WTC11 (cell line): Measurements from ENCODE around the gene SP140L. TPM values are rescaled to one million over a fixed set of nuclear protein-coding genes. Genes with fewer than 3 reads are reported as not detected.

Source experiments
- ATAC-seq: fragments of 200-7000 bp; cut with Tn5 transposase; 2 replicates; pipeline ENCODE4 v1.10.0; 2021; ENCODE audit warnings: mild to moderate bottlenecking, moderate library complexity
- CTCF ChIA-PET: fragments of 300-600 bp; sonication (Branson Sonifier 250); formaldehyde crosslinking; loops from one replicate; lab custom pipeline; 2021; ENCODE audit warnings: antibody characterized with exemption; lab: Charles Lee
- POLR2A ChIA-PET: fragments of 350-600 bp; sonication (Branson Sonifier 250); formaldehyde crosslinking; loops from one replicate; lab custom pipeline; 2021; ENCODE audit warnings: antibody characterized with exemption; lab: Charles Lee
- DNase-seq: peaks from one replicate; pipeline ENCODE4 v3.0.0; 2021; ENCODE audit warnings: low spot score
- H3K27ac Mint-ChIP-seq: 2 replicates; pipeline ENCODE4 v1.8.0; 2021; ENCODE audit warnings: mixed read lengths
- H3K27me3 Mint-ChIP-seq: 2 replicates; pipeline ENCODE4 v1.8.0; 2021; ENCODE audit warnings: low read depth, mild to moderate bottlenecking, moderate library complexity, mixed read lengths
- H3K36me3 Mint-ChIP-seq: 2 replicates; pipeline ENCODE4 v1.8.0; 2021; ENCODE audit warnings: mixed read lengths
- H3K4me1 Mint-ChIP-seq: 2 replicates; pipeline ENCODE4 v1.8.0; 2022; ENCODE audit warnings: mixed read lengths
- H3K4me3 Mint-ChIP-seq: 2 replicates; pipeline ENCODE4 v1.8.0; 2021; ENCODE audit warnings: mild to moderate bottlenecking, moderate library complexity, mixed read lengths
- H3K9me3 Mint-ChIP-seq: 2 replicates; pipeline ENCODE4 v1.8.0; 2021; ENCODE audit warnings: mixed read lengths
- ATF1 ChIP-seq: sonication (generic); formaldehyde crosslinking; IDR thresholded peaks from 2 replicates; pipeline ENCODE4 v1.8.1; 2023; ENCODE audit warnings: mild to moderate bottlenecking, moderate library complexity, missing genetic modification reagents
- CBFB ChIP-seq: sonication (generic); formaldehyde crosslinking; IDR thresholded peaks from 2 replicates; pipeline ENCODE4 v1.8.1; 2022; ENCODE audit warnings: mild to moderate bottlenecking, low read depth, missing genetic modification reagents
- ESRRA ChIP-seq: sonication (generic); formaldehyde crosslinking; IDR thresholded peaks from 2 replicates; pipeline ENCODE4 v1.8.1; 2022; ENCODE audit warnings: mild to moderate bottlenecking, missing genetic modification reagents, borderline replicate concordance
- ETV6 ChIP-seq: sonication (generic); formaldehyde crosslinking; IDR thresholded peaks from 2 replicates; pipeline ENCODE4 v1.8.1; 2022; ENCODE audit warnings: mild to moderate bottlenecking, missing genetic modification reagents
- FOXK1 ChIP-seq: sonication (generic); formaldehyde crosslinking; IDR thresholded peaks from 2 replicates; pipeline ENCODE4 v1.8.0; 2022; ENCODE audit warnings: mild to moderate bottlenecking, moderate library complexity, missing genetic modification reagents
- FOXP1 ChIP-seq: sonication (generic); formaldehyde crosslinking; IDR thresholded peaks from 2 replicates; pipeline ENCODE4 v1.8.0; 2022; ENCODE audit warnings: missing genetic modification reagents, mild to moderate bottlenecking, moderate library complexity, borderline replicate concordance
- GABPB1 ChIP-seq: sonication (generic); formaldehyde crosslinking; IDR thresholded peaks from 2 replicates; pipeline ENCODE4 v1.8.1; 2023; ENCODE audit warnings: mild to moderate bottlenecking, missing genetic modification reagents
- MYBL2 ChIP-seq: sonication (generic); formaldehyde crosslinking; IDR thresholded peaks from 2 replicates; pipeline ENCODE4 v1.8.1; 2023; ENCODE audit warnings: mild to moderate bottlenecking, moderate library complexity, missing genetic modification reagents
- NR1H2 ChIP-seq: sonication (generic); formaldehyde crosslinking; IDR thresholded peaks from 2 replicates; pipeline ENCODE4 v1.9.0; 2021; ENCODE audit warnings: mild to moderate bottlenecking, moderate library complexity, missing genetic modification reagents
- NR3C1 ChIP-seq: sonication (generic); formaldehyde crosslinking; conservative IDR thresholded peaks from 2 replicates; pipeline ENCODE4 v1.8.1; 2023; ENCODE audit warnings: low read depth, mild to moderate bottlenecking, missing genetic modification reagents
- OVOL2 ChIP-seq: fragments of 250-450 bp; sonication (Bioruptor Pico); IDR thresholded peaks from 2 replicates; pipeline ENCODE4 v1.9.0; 2021; ENCODE audit warnings: mild to moderate bottlenecking, borderline replicate concordance
- PRRX2 ChIP-seq: fragments of 250-450 bp; sonication (Bioruptor Pico); IDR thresholded peaks from 2 replicates; pipeline ENCODE4 v1.8.0; 2021; ENCODE audit warnings: mild to moderate bottlenecking
- SP1 ChIP-seq: sonication (generic); formaldehyde crosslinking; conservative IDR thresholded peaks from 2 replicates; pipeline ENCODE4 v1.8.1; 2022; ENCODE audit warnings: missing genetic modification reagents
- TCF7 ChIP-seq: sonication (generic); formaldehyde crosslinking; IDR thresholded peaks from 2 replicates; pipeline ENCODE4 v1.8.0; 2022; ENCODE audit warnings: mild to moderate bottlenecking, low read depth, missing genetic modification reagents, moderate library complexity
- TEAD1 ChIP-seq: sonication (generic); formaldehyde crosslinking; IDR thresholded peaks from 2 replicates; pipeline ENCODE4 v1.8.0; 2022; ENCODE audit warnings: mild to moderate bottlenecking, missing genetic modification reagents
- ZBTB21 ChIP-seq: sonication (generic); formaldehyde crosslinking; IDR thresholded peaks from 2 replicates; pipeline ENCODE4 v1.8.1; 2023; ENCODE audit warnings: mild to moderate bottlenecking, missing genetic modification reagents, borderline replicate concordance
- ZNF121 ChIP-seq: sonication (generic); formaldehyde crosslinking; IDR thresholded peaks from 2 replicates; pipeline ENCODE4 v1.8.0; 2023; ENCODE audit warnings: missing genetic modification reagents
- ZNF138 ChIP-seq: sonication (generic); formaldehyde crosslinking; conservative IDR thresholded peaks from 2 replicates; pipeline ENCODE4 v1.8.1; 2022; ENCODE audit warnings: mild to moderate bottlenecking, moderate library complexity, missing genetic modification reagents
- ZNF219 ChIP-seq: sonication (generic); formaldehyde crosslinking; IDR thresholded peaks from 2 replicates; pipeline ENCODE4 v1.8.0; 2023; ENCODE audit warnings: missing genetic modification reagents, mild to moderate bottlenecking, borderline replicate concordance
- ZNF396 ChIP-seq: fragments of 250-450 bp; sonication (Bioruptor Pico); IDR thresholded peaks from 2 replicates; pipeline ENCODE4 v1.8.0; 2021; ENCODE audit warnings: mild to moderate bottlenecking, moderate library complexity, borderline replicate concordance
- total RNA-seq: library from RNA; stranded (reverse); gene quantifications from 3 replicates; pipeline ENCODE4 v1.2.3, GENCODE V29; 2021
- TF ChIP-seq, protein P1 (sequence below): sonication (generic); formaldehyde crosslinking; IDR thresholded peaks from 2 replicates; pipeline ENCODE4 v1.8.1; 2022; ENCODE audit warnings: low read depth, missing genetic modification reagents, borderline replicate concordance
- TF ChIP-seq, protein P2 (sequence below): sonication (generic); formaldehyde crosslinking; IDR thresholded peaks from 2 replicates; pipeline ENCODE4 v1.8.0; 2022; ENCODE audit warnings: mild to moderate bottlenecking, missing genetic modification reagents
- TF ChIP-seq, protein P3 (sequence below): sonication (generic); formaldehyde crosslinking; IDR thresholded peaks from 2 replicates; pipeline ENCODE4 v1.8.0; 2023; ENCODE audit warnings: missing genetic modification reagents, mild to moderate bottlenecking, borderline replicate concordance
- TF ChIP-seq, protein P4 (sequence below): sonication (generic); formaldehyde crosslinking; IDR thresholded peaks from 2 replicates; pipeline ENCODE4 v1.8.1; 2023; ENCODE audit warnings: mild to moderate bottlenecking, moderate library complexity, missing genetic modification reagents
- TF ChIP-seq, protein P5 (sequence below): sonication (generic); formaldehyde crosslinking; IDR thresholded peaks from 2 replicates; pipeline ENCODE4 v1.8.1; 2023; ENCODE audit warnings: mild to moderate bottlenecking, missing genetic modification reagents, borderline replicate concordance

The SP140L gene
- total RNA-seq, 1 experiment from 2014 or later = 3.2 TPM

DNA sequence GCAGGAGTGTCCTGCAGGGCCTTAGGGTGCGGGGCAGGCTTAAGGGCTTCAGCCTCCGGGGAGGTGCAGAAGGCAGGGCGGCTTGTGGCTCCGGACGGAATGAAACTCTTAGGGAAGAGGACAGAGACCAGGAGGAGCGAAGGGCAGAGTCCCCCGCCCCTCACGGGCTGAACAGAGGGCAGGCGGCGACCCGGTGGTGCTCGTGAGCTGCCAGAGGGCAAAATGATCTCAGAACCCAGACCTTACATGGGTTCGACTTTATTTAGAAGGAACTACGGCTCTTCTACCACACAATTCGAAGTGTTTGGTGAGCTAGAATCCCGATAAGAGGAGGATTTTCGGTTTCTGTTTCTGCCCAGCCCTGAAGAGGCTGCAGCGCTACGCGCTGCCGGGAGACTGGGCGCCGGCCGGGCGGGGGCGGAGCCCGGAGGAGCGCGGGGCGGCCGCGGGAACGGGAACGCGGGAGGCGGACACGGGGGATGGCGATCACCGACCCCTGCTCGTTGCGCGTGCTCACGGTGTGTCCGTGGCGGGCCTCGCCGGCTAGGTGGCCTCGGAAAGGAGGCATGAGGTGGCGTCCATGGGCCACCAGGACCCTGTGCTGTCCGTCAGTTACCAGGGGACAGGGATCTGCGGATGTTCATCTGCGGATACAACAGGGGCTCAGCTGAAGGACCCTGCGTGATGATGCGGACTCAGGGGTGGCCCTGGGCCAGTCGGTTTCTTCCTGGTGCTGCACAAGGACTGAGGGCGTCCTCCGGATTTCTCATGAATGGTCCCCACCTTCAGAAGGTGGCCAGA, 84.8 kb downstream of the SP140L start:
- Mint-ChIP-seq H3K27me3 (peaks cover 39% of the 10 kb centered on the region), H3K9me3 (0 out of 2 replicates have a peak, but pooled peaks cover 4% of the 10 kb centered on the region), H3K36me3 (no peaks in the 10 kb centered on the region), H3K4me3 (peak overlapping the region; percentile 85), H3K27ac (no peak overlapping the region), H3K4me1 (peaks cover 11% of the 10 kb centered on the region)
- CTCF ChIA-PET = interaction anchor here (1.1 kb wide), 2 partner anchors 252 to 343 kb away, joined by 3 read pairs; partner anchors contain the start of gene SLC16A14
- POLR2A ChIA-PET = no interaction called here
- DNase-seq = peak; percentile 48
- peak; percentile 86 for ATAC-seq
- TF ChIP-seq NR3C1 (CRISPR knock-in tag) = no peak
- peak; percentile 31; the same call in 1 of the 2 replicates for TF ChIP-seq TCF7 (CRISPR knock-in tag)
- TF ChIP-seq, protein P1, sequence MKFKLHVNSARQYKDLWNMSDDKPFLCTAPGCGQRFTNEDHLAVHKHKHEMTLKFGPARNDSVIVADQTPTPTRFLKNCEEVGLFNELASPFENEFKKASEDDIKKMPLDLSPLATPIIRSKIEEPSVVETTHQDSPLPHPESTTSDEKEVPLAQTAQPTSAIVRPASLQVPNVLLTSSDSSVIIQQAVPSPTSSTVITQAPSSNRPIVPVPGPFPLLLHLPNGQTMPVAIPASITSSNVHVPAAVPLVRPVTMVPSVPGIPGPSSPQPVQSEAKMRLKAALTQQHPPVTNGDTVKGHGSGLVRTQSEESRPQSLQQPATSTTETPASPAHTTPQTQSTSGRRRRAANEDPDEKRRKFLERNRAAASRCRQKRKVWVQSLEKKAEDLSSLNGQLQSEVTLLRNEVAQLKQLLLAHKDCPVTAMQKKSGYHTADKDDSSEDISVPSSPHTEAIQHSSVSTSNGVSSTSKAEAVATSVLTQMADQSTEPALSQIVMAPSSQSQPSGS (CRISPR knock-in tag) = no peak
- TF ChIP-seq, protein P2, sequence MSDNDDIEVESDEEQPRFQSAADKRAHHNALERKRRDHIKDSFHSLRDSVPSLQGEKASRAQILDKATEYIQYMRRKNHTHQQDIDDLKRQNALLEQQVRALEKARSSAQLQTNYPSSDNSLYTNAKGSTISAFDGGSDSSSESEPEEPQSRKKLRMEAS (CRISPR knock-in tag) = peak; percentile 79; the same call in 1 of the 2 replicates
- TF ChIP-seq ZNF121 (CRISPR knock-in tag) = no peak
- no peak for TF ChIP-seq ZBTB21 (CRISPR knock-in tag)
- no peak for TF ChIP-seq ATF1 (CRISPR knock-in tag)
- no peak for TF ChIP-seq ZNF219
- no peak for TF ChIP-seq ETV6 (CRISPR knock-in tag)
- no peak for TF ChIP-seq ZNF138 (CRISPR knock-in tag)
- no peak for TF ChIP-seq CBFB
- no peak for TF ChIP-seq OVOL2 (CRISPR knock-in tag)
- TF ChIP-seq, protein P3, sequence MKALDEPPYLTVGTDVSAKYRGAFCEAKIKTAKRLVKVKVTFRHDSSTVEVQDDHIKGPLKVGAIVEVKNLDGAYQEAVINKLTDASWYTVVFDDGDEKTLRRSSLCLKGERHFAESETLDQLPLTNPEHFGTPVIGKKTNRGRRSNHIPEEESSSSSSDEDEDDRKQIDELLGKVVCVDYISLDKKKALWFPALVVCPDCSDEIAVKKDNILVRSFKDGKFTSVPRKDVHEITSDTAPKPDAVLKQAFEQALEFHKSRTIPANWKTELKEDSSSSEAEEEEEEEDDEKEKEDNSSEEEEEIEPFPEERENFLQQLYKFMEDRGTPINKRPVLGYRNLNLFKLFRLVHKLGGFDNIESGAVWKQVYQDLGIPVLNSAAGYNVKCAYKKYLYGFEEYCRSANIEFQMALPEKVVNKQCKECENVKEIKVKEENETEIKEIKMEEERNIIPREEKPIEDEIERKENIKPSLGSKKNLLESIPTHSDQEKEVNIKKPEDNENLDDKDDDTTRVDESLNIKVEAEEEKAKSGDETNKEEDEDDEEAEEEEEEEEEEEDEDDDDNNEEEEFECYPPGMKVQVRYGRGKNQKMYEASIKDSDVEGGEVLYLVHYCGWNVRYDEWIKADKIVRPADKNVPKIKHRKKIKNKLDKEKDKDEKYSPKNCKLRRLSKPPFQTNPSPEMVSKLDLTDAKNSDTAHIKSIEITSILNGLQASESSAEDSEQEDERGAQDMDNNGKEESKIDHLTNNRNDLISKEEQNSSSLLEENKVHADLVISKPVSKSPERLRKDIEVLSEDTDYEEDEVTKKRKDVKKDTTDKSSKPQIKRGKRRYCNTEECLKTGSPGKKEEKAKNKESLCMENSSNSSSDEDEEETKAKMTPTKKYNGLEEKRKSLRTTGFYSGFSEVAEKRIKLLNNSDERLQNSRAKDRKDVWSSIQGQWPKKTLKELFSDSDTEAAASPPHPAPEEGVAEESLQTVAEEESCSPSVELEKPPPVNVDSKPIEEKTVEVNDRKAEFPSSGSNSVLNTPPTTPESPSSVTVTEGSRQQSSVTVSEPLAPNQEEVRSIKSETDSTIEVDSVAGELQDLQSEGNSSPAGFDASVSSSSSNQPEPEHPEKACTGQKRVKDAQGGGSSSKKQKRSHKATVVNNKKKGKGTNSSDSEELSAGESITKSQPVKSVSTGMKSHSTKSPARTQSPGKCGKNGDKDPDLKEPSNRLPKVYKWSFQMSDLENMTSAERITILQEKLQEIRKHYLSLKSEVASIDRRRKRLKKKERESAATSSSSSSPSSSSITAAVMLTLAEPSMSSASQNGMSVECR = 0 out of 2 replicates have a peak, but pooled peaks have one; percentile 28
- TF ChIP-seq FOXK1 (CRISPR knock-in tag) = no peak
- TF ChIP-seq, protein P4, sequence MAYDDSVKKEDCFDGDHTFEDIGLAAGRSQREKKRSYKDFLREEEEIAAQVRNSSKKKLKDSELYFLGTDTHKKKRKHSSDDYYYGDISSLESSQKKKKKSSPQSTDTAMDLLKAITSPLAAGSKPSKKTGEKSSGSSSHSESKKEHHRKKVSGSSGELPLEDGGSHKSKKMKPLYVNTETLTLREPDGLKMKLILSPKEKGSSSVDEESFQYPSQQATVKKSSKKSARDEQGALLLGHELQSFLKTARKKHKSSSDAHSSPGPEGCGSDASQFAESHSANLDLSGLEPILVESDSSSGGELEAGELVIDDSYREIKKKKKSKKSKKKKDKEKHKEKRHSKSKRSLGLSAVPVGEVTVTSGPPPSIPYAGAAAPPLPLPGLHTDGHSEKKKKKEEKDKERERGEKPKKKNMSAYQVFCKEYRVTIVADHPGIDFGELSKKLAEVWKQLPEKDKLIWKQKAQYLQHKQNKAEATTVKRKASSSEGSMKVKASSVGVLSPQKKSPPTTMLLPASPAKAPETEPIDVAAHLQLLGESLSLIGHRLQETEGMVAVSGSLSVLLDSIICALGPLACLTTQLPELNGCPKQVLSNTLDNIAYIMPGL (CRISPR knock-in tag) = peak; percentile 60; the same call in 1 of the 2 replicates
- peak; percentile 58; the same call in 1 of the 2 replicates for TF ChIP-seq SP1
- TF ChIP-seq ESRRA (CRISPR knock-in tag) = peak; percentile 58; the same call in 1 of the 2 replicates
- TF ChIP-seq PRRX2 (CRISPR knock-in tag) = no peak
- 0 out of 2 replicates have a peak, but pooled peaks have one; percentile 56 for TF ChIP-seq MYBL2 (CRISPR knock-in tag)
- TF ChIP-seq NR1H2 (CRISPR knock-in tag) = no peak
- no peak for TF ChIP-seq ZNF396 (CRISPR knock-in tag)
- no peak for TF ChIP-seq GABPB1 (CRISPR knock-in tag)
- no peak for TF ChIP-seq TEAD1
- peak; percentile 78; the same call in 1 of the 2 replicates for TF ChIP-seq FOXP1
- TF ChIP-seq, protein P5, sequence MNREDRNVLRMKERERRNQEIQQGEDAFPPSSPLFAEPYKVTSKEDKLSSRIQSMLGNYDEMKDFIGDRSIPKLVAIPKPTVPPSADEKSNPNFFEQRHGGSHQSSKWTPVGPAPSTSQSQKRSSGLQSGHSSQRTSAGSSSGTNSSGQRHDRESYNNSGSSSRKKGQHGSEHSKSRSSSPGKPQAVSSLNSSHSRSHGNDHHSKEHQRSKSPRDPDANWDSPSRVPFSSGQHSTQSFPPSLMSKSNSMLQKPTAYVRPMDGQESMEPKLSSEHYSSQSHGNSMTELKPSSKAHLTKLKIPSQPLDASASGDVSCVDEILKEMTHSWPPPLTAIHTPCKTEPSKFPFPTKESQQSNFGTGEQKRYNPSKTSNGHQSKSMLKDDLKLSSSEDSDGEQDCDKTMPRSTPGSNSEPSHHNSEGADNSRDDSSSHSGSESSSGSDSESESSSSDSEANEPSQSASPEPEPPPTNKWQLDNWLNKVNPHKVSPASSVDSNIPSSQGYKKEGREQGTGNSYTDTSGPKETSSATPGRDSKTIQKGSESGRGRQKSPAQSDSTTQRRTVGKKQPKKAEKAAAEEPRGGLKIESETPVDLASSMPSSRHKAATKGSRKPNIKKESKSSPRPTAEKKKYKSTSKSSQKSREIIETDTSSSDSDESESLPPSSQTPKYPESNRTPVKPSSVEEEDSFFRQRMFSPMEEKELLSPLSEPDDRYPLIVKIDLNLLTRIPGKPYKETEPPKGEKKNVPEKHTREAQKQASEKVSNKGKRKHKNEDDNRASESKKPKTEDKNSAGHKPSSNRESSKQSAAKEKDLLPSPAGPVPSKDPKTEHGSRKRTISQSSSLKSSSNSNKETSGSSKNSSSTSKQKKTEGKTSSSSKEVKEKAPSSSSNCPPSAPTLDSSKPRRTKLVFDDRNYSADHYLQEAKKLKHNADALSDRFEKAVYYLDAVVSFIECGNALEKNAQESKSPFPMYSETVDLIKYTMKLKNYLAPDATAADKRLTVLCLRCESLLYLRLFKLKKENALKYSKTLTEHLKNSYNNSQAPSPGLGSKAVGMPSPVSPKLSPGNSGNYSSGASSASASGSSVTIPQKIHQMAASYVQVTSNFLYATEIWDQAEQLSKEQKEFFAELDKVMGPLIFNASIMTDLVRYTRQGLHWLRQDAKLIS (CRISPR knock-in tag) = no peak
